Measurements from ENCODE around the gene FAM24A.
"Not testable (repeated sequence)": the region's sequence is repeated elsewhere in the genome, so short reads cannot be mapped to it uniquely, and the experiment has no call there.

Gene FAM24A

DNA sequence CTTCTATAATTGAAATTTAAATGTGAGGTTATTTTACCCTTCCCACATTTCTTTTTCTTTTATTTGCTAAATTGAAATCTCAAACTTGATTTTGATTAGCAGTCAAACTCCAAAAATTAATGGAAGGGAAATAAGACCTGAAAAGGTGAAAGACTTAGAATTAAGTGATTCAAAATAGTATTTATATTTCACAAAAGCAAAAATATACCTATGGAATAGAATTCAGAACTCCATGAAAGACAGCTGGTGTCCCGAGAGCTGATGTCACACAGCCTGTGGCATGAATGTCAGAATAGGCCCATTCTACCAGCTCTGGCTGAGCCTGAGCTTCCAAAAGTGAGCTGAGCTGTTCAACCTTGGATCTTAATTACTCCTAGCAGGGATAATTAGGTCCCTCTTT lies at the start of gene FAM24A:
Gene FAM24A (plus strand): TSS at position 301 of the 400 bp plus-strand sequence. CDS start 1,025 bp downstream, outside the sequence.
- no peak for FAIRE-seq

- no peak for FAIRE-seq
Observed at GRCh38 chr10:122861711-122862161, 48.7 kb upstream of the FAM24A start.

GRCh38 chr10:122863216-122864193 lies 46.9 kb upstream of the FAM24A start:
- no peak for FAIRE-seq

GRCh38 chr10:122864194-122864592 lies 46.2 kb upstream of the FAM24A start:
- FAIRE-seq: no peak

GRCh38 chr10:122864901-122865300 lies 45.5 kb upstream of the FAM24A start:
- no peak for FAIRE-seq

DNA sequence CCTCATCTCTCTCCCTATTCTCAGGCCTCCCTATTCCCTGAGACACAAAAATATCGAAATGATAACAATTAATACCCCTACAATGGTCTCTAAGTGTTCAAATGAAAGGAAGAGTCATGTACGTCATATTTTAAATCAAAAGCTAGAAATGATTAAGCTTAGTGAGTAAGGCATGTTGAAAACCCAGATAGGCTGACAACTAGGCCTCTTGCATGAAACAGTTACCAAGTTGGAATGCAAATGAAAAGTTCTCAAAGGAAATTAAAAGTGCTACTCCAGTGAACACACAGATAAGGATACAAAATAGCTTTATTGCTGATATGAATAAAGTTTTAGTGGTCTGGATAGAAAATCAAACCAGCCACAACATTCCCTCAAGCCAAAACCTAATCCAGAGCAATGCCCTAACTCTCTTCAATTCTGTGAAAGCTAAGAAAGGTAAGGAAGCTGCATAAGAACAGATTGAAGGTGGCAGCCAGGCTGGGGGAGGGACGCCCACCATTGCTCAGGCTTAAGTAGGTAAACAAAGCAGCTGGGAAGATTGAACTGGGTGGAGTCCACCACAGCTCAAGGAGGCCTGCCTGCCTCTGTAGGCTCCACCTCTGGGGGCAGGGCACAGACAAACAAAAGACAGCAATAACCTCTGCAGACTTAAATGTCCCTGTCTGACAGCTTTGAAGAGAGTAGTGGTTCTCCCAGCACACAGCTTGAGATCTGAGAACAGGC lies 43.5 kb upstream of the FAM24A start:
- not testable (repeated sequence) for FAIRE-seq

DNA sequence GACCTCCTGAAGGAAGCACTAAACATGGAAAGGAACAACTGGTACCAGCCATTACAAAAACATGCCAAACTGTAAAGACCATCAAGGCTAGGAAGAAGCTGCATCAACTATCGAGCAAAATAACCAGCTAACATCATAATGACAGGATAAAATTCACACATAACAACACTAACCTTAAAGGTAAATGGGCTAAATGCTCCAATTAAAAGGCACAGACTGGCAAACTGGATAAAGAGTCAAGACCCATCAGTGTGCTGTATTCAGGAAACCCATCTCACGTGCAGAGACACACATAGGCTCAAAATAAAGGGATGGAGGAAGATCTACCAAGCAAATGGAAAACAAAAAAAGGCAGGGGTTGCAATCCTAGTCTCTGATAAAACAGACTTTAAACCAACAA lies 41.6 kb upstream of the FAM24A start:
- not testable (repeated sequence) for FAIRE-seq

GRCh38 chr10:122871947-122872346 lies 38.5 kb upstream of the FAM24A start:
- not testable (repeated sequence) for FAIRE-seq

- no peak for FAIRE-seq
Observed at GRCh38 chr10:122875843-122876466, 34.5 kb upstream of the FAM24A start.

GRCh38 chr10:122876467-122876855 lies 33.9 kb upstream of the FAM24A start:
- FAIRE-seq: no peak

DNA sequence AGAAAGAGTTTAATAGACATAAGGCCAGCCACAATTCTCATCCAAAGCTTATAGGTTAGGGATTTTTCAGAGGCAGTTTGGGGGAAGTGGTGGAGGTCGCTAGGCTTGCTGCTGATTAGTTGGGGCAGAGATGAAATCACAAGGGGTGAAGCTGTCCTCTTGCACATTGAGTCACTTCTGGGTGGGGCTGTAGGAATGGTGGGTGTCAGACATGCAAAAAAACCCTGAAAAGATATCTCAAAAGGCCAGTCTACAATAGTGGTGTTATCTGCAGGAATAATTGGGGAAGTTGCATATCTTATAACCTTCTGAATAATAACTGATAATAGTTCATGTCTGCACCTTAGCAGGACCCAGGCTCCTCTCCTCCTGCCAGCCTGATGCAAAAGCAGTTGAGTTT lies 33.1 kb upstream of the FAM24A start:
- no peak for FAIRE-seq

GRCh38 chr10:122878799-122879338 lies 31.5 kb upstream of the FAM24A start:
- FAIRE-seq: no peak

DNA sequence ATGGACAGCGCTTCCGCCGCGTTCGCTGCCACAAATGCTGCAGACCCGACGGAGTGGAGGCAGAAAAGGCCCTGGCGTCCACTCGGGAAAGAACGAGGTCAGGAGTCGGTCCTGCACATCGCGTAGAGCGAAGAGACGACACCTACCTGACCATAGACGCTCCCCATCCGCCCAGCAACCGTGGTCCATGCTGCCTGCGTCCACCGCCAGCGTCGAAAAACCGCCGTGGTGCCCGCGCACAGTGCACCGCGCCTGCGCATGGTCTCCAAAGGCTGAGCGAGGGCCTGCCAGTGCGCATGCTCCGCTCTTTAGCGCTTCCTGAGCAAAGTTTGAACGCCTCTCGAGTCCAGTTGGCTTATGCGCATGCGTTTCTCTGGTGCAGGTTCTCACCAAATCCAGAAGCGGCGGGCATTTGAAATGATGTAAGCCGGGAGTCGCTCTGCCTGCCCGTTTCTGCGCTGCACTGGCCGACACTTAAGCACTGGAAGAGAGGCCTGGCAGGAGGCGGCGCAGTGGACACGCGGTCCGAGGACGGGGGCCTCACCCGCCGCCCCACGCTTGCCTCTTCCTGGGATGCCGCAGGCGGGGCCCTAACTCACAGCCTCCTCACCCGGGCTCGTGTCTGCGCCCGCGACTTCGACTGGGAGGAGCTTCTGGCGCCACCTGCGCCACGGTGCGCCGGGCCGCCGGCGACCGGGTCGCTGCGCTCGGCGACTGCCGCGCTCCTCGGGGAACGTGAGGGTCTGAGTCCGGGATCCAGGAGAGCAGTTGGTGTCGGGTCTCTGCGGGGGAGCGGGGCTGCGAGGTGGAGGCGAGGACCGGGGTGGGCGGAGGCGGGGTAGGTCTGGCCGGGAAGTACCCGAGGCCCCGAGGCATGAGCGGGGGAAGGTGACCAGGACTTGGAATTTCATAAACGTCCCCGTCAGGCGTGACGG lies 30.8 kb upstream of the FAM24A start, which contains the start of gene FAM24B:
Gene FAM24B (minus strand): TSS at position 243 of the 935 bp plus-strand sequence. CDS start 29,066 bp downstream, outside the sequence.
- FAIRE-seq: peak; percentile 36

DNA sequence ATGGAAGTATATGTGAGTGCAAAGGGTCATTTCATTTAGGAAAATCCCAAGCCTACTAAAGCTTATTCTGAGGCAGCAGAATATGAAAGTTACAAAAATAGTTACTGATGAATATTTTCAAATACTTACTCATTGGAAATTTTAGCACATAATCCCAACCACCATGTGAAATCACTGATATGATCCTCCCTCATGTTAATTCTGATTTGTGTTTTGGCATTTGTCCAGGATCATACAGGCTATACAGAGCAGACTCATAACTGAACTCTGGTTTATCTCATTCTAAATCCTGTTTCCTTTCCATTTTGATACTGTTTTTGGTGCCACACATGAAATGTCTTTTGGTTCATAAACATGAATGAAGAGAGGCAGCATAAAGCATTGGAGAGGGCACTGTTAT lies 27.6 kb upstream of the FAM24A start:
- FAIRE-seq: no peak

GRCh38 chr10:122884166-122884565 lies 26.2 kb upstream of the FAM24A start:
- no peak for FAIRE-seq

GRCh38 chr10:122894261-122894944 lies 16.0 kb upstream of the FAM24A start:
- no peak for FAIRE-seq

GRCh38 chr10:122903861-122904260 lies 6.5 kb upstream of the FAM24A start:
- not testable (repeated sequence) for FAIRE-seq

DNA sequence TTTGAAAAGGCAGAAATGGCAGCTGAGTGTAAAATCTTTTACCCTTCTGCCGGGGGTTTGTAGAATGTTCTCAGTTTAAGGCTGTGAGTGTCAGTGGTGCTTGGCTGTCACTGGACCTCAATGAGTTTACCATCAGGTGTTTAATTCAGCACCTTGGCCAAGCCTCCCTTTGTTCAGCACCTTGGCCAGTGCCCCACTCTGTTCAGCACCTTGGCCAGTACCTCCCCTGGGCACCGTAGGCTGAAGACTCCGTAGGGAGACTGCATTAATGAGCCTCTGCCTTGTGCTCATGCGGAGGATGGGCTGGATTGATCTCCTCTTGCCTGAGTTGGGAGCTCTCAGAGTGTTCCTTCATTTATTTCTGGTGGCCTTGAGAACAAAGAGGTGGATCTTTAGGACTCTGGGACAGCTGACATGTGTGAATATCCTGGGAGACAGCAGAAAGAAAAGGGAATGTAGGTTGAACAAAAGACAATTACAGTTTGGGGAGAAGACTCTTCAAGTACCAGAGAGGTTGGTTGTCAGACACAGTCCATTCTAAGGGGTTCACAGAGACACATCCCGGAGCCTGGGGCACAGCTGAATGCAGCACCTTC lies 1.6 kb downstream of the FAM24A start:
- no peak for FAIRE-seq

DNA sequence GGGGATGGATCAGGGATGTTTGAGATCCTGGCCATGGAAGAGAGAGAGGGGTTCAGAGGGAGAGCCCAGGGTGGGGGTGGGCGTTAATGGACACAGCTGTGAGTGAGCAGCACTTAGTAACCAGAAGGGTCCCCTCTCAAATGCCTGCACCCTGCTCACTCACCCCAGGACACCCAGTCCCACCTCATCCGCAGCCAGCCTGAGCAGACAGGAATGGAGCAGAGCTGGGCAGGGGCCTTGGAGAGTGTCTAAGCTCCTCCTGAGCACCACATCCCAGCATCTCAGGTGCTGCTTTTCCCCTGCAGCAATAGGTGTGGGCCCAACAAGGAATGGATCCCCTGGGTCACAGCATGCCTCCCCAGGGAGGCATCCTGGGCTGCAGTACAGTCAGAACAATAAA lies 5.3 kb downstream of the FAM24A start:
- FAIRE-seq: no peak

GRCh38 chr10:122930140-122930539 lies 19.7 kb downstream of the FAM24A start:
- no peak for FAIRE-seq
